ENCODE results near the gene SIGLEC8.

DNA sequence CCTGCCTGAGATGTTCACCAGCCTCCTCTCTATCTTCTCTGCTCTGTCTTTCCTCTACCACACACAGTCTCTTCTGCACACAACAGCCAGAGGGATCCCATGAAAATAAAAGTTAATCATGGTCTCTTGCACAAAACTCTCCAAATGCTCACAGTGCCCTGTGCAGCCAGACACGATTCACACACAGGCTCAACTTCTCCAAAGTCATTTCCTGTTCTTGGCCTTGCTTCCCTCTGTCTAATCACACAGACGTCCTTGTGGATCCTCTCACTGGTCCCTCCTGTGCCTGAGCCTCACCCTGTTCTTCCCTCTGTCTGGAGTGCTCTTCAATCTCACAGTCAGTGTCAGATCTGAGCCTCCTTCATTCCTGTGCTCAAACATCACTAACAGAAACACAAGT lies 35.5 kb upstream of the SIGLEC8 start:
- TF ChIP-seq, protein P1, sequence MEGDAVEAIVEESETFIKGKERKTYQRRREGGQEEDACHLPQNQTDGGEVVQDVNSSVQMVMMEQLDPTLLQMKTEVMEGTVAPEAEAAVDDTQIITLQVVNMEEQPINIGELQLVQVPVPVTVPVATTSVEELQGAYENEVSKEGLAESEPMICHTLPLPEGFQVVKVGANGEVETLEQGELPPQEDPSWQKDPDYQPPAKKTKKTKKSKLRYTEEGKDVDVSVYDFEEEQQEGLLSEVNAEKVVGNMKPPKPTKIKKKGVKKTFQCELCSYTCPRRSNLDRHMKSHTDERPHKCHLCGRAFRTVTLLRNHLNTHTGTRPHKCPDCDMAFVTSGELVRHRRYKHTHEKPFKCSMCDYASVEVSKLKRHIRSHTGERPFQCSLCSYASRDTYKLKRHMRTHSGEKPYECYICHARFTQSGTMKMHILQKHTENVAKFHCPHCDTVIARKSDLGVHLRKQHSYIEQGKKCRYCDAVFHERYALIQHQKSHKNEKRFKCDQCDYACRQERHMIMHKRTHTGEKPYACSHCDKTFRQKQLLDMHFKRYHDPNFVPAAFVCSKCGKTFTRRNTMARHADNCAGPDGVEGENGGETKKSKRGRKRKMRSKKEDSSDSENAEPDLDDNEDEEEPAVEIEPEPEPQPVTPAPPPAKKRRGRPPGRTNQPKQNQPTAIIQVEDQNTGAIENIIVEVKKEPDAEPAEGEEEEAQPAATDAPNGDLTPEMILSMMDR (conservative IDR thresholded peaks at IDR 0.05; ENCODE audit: low read length) = no peak
- no peak for TF ChIP-seq EZH2phosphoT487 (IDR thresholded peaks at IDR 0.05; ENCODE audit: borderline replicate concordance, low read depth, low read length)
